ENCODE results near the gene GRIK2.

Gene GRIK2

DNA sequence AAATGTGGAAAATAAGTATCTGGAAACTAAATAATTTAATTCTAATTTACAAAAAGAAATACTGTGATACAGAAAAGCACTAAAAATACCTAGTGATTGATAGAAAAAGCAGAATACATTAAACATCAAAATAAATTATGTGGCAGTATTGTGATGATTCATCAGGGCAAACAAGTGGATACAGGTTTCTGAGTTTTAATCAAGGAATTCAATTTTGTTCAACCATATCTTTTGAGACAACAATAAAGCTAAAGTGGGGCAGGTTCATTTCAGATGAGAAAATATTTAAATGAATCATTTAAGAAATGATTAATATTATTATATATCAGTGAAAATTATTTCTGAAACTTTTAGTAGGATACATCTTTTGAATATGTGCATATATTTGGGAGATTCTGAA lies 49.8 kb downstream of the GRIK2 start:
- no peak overlapping the region for H3K27ac ChIP-seq
- no peak for TF ChIP-seq CTCF (conservative IDR thresholded peaks at IDR 0.05)

DNA sequence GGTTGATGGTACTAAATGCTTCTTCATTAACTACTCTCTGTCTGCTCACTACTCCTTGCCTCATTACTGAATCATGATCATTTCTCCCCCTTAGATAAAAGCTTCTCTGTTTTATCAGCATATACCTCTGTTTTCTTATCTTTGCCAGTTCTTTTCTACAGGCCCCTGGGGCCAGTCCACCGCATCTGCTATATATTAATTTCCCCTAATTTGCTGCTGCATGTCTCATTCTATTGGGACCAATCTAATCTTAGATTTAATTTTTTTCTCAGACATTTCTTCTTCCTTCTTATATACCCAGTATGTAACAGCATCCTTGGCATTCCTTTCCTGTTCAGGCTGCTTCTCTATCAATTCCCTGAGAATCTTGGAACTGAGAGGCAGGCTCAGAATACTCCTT lies 51.2 kb downstream of the GRIK2 start:
- H3K27ac ChIP-seq = no peak overlapping the region
- no peak for TF ChIP-seq CTCF (conservative IDR thresholded peaks at IDR 0.05)

- TF ChIP-seq CTCF (conservative IDR thresholded peaks at IDR 0.05) = no peak
- no peak overlapping the region for H3K27ac ChIP-seq
Measured at GRCh38 chr6:101445527-101445926, 52.0 kb downstream of the GRIK2 start.

DNA sequence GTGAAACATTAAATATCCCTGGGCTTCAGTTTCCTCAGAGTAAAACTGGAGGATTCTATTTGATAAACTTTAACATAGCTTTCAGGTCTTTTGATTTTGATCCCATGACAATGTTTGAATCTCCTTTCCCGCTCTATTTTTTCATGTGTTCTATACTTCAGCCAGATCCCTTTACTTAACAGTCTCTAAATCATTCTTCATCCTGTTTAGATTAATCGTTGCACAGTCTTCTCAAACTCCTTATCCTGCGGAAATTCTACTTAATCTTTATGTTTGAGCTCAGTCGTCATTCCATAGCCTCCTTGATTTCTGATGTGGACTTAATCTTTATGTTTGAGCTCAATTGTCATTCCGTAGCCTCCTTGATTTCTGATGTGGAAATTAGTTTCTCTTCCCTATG lies 57.4 kb downstream of the GRIK2 start:
- TF ChIP-seq CTCF (conservative IDR thresholded peaks at IDR 0.05) = no peak
- no peak overlapping the region for H3K27ac ChIP-seq

GRCh38 chr6:101451981-101452380 lies 58.5 kb downstream of the GRIK2 start:
- no peak for TF ChIP-seq CTCF (conservative IDR thresholded peaks at IDR 0.05)

GRCh38 chr6:101453221-101453620 lies 59.7 kb downstream of the GRIK2 start:
- TF ChIP-seq CTCF (conservative IDR thresholded peaks at IDR 0.05) = no peak
- H3K27ac ChIP-seq = no peak overlapping the region

More at GRCh38 chr6:101451981-101452380, 58.5 kb downstream of the GRIK2 start:
- no peak overlapping the region for H3K27ac ChIP-seq

- H3K27ac ChIP-seq = no peak overlapping the region
- no peak for TF ChIP-seq CTCF (conservative IDR thresholded peaks at IDR 0.05)
Measured at GRCh38 chr6:101454106-101454676, 60.7 kb downstream of the GRIK2 start.
